GM18858 (cell line): ENCODE measurements around the gene CELF6.
A peak's percentile ranks its signal among the peaks of the same experiment; 100 is the strongest.

Experiments used
- ATAC-seq: cut with Tn5 transposase; IDR thresholded peaks from one replicate; pipeline ENCODE4 v1.9.1; 2021; ENCODE audit not compliant: unreplicated experiment

Gene CELF6

DNA sequence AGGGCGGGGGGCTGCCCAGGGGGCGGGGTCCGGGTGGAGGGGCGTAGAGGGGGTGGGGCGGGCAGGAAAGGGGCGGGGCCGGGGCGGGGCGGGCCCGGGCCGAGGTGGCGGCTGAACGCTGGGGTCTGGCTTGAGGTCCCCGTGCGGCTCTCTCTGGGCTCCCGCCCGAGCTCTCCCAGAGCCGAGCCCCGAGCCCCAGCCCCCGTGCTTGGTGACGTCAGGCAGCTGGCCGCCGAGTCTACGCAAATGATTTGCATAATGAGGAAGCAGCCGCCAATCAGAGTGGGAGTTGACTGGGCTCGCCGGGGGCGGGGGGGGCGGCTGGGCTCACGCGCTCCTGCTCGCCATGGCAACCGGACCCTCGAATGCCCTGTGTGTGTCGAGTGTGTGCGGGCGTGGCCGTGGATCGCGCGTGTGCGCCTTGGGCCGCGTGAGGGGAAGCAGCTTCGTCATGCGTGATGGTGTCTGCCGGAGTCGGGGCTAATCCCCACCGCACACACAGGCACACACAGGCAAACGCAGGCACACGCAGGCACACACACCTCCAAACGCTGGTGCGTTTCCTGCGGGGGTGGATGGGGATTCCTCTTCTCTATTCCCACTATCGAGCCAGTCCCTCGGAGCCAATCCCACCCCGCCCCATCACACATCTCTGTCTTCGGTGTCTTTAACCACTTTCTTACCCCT, at the start of gene CELF6:
Gene CELF6 (minus strand): TSS at position 173 of the 687 bp plus-strand sequence. CDS start 283 bp downstream, outside the sequence.
- no peak for ATAC-seq

GRCh38 chr15:72368899-72369298, 48.9 kb upstream of the CELF6 start:
- ATAC-seq = no peak

- ATAC-seq = no peak
Measured at GRCh38 chr15:72368325-72368724, 48.4 kb upstream of the CELF6 start.

DNA sequence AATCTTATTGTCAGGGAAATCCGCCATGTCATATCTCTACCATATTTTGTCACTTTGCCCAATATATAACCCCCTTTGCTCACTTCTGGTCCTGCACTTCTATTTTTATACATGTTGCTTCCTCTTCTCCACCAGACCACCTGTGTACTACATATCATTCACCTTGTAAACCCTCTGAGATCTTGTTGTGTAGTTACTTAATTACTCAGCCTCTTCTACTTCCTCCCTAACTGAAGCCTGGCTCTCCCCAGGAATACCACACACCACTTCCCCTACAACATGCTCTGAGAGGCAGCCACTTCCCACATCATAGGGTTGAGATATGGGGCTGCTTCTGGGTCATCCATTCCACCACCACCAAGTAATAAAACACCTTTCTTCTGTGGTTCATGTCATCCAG, 45.9 kb upstream of the CELF6 start:
- ATAC-seq = peak; percentile 96

GRCh38 chr15:72361176-72361575, 41.2 kb upstream of the CELF6 start:
- no peak for ATAC-seq

DNA sequence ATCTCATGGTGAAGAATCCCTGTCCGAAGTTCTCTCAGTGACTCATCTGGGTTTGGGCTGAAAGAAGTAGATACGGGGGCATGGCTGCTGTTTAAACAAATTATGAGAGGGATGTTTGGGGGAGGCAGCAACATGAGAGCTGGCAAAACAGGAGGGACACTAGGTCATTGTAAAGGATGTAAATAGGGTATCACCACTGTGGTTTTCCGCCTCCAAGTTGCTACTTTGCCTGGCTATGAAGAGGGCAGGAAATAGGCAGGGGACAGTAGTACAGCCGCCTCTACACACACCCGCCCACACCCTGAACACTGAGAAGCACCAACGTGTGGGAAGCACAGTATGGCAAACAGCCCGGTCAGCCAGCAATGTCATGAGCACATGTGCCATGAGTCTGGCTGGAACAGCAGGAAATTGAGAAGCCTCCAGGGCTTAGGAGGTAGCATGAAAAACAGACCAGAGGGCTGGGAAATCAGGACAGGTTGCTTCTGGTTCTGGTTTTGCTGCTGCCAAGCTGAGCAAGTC, 38.8 kb upstream of the CELF6 start:
- ATAC-seq = no peak

DNA sequence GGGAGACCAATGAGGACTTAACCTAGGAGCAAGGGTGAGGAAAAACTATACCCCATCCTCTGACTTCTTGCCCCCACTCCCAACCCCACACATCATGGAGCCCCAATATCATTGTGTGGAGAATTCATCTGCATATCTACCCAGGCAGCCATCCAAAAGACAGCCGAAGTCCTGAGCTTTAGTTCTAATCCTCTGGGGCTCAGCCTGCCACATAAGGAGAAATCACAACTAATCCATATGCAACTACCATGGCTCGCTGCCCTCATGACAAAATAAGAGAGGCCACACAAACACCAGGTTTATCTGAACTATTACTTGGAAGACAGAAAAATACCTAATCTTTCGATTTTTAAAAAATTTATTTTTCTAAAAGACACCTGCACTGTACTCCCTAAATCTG, 38.2 kb upstream of the CELF6 start:
- no peak for ATAC-seq

- no peak for ATAC-seq
Measured at GRCh38 chr15:72354496-72354895, 34.5 kb upstream of the CELF6 start.

GRCh38 chr15:72353266-72353665, 33.3 kb upstream of the CELF6 start:
- ATAC-seq = no peak

- no peak for ATAC-seq
Measured at GRCh38 chr15:72345806-72346205, 25.8 kb upstream of the CELF6 start.

DNA sequence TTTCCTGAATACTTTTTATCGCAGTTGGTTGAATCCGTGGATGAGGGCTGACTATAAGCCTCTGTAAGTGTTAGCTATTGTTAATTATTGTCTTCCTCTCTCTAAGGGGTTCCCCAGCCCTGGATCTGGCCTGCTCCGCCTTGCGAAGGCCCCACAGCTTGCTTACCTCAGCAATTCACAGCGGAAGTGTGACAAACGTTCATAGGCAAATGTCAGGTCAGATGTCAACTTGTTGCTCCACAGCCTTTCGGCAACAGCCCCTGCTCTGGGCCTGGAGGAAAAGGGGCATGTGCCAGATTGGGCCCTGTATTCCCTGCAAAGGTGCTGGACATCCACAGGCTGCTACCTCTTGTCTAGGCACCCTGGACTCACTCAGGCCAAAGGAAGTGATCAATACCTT, 25.3 kb upstream of the CELF6 start:
- no peak for ATAC-seq

- ATAC-seq = no peak
Measured at GRCh38 chr15:72344602-72345001, 24.6 kb upstream of the CELF6 start.

DNA sequence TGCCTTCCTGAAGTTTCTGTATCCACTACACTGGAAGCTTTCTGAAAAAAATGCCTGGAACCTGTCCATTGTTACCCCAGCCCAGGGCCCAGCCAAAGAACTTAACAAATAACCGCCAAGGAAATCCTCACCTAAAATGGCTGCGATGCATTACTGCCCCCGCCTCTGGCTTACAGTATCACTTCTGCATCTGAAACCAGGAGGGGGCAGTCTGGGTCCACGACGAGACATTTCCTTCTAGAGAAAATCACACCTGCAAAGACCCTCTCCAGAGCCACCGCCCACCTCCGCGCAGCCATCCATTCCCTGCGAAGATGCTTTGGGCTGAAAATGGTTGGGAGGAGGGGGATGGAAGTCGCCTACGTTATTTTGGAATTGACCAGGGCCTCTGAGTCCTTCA, 22.4 kb upstream of the CELF6 start:
- no peak for ATAC-seq

GRCh38 chr15:72341361-72341760, 21.4 kb upstream of the CELF6 start:
- ATAC-seq = no peak

DNA sequence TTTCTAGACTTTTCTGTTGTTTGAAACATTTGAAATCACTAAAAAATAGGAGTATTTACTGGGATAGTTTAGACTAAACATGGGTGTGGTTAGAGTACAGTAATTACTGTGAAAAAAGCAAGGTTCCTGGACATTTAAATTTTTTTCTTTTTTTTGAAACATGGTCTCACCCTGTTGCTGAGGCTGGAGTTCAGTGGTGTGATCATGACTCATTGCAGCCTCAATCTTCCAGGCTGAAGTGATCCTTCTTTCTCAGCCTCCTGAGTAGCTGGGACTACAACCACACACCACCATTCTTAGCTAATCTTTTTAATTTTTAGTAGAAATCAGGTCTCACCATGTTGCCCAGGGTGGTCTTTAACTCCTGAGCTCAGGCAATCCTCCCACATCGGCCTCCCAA, 20.4 kb upstream of the CELF6 start:
- ATAC-seq = no peak

DNA sequence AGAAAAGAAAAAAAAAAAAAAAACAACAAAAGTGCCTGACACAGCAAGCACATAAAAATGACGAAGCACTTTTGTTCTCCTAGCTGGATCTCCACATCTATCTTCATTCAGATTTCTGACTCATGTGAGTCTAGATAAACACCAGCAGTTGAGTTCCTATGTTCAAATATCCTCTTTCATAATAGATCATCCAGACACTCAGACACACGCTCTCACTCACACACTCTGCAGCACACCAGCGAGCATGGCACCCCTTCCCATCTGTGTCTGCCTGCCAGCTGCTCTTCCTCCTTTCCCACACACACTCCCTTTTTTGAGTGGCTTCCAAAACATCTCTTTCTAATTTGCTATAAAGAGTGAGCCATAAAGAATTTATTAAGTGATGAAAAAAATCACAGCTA, 19.8 kb upstream of the CELF6 start:
- no peak for ATAC-seq

DNA sequence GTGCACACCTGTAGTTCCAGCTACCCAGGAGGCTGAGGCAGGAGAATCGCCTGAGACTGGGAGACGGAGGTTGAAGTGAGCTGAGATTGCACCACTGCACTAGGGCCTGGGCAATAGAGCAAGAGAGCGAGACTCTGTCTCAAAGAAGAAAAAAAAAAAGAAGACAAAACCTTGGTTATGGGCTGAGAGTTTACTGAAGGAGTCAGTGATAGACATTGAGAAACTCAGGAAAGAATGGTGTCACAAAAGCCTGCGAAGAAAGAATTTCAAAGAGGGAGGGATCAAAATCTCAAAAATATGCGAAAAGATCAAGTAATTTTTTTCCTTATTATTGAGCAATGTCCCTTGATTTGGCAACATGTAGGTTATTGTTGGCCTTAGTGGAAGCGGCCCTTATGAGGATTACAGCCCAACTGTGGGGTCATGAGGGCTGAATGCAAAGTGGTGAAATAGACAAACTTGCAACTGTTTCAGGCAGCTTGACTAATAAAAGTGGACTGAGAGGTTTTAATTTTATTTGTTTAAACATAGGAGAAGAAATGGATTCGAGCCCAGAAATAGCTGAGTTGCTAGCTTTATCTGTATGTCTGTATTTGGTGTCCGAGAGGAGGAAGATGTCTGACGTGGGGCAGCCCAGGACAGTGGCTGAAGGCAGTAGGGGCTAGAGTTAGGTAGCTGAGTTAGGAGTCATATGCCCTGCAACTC, 18.8 kb upstream of the CELF6 start:
- ATAC-seq = no peak

DNA sequence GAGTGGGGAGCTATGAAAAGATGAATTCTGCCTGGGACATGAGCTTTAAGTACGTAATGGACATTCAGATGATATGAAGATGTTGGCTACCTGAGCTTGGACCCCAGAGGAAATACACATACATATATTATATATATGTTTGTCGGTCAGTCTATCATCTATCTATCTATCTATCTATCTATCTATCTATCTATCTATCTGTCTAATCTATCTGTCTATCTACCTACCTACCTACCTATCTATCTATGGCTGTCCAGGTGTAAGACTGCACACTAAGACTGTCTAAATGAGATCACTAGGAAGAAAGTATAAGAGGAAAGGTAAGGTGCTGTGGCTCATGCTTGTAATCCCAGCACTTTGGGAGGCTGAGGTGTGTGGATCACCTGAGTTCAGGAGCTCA, 18.2 kb upstream of the CELF6 start:
- ATAC-seq = no peak

- ATAC-seq = no peak
Measured at GRCh38 chr15:72334842-72335241, 14.9 kb upstream of the CELF6 start.

- no peak for ATAC-seq
Measured at GRCh38 chr15:72331021-72331420, 11.1 kb upstream of the CELF6 start.

DNA sequence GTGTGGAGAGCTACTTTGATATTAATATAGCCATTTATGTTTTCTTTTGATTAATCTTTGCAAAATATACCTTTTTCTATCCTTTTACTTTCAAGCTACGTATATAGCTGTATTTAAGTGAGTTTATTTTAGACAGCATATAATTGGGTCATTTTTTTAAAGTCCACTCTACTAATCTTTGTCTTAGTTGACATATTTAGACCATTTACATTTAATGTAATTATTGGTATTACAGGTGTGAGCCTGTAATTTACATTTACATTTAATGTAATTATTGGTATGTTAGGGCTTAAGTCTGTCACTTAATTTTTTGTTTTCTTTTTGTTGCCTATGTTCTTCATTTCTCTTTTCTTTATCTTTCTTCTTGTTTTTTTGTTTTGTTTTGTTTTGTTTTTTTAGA, 3.8 kb upstream of the CELF6 start:
- ATAC-seq = no peak

DNA sequence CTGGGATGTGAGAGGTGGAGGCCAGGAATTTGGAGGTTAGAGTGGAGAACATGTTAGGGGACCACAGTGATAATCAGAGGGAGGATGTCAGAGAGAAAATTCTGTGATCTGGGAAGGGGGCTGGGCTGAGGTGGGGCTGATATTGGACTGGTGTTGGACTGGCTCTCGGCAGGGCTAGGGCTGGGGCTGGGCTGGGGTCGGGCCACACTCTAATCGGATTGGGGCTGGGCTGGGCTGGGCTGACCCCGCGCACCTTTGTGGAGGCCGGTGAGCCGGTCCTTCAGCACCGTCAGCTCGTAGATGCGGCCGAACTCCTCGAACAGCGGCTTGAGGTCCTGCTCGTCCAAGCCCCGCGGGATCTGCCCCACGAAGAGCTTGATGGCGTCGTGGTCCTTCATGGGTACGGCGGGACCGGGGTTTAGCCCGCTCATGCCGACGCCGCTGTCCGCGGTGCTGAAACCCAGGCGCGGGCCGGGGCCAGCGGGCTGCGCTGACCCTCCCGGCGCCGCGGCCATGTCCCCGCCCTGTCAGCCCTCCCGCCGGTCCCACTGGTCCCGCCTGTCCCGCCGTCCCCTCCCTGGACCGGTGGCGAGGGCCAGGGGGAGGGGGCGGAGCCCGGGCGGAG, 485 bp downstream of the CELF6 start:
- ATAC-seq = no peak
